HUDEP-2 (cell line): ENCODE data around the gene COL16A1.
A peak's percentile ranks its signal among the peaks of the same experiment; 100 is the strongest.

ENCODE experiments used
- DNase-seq, 76 experiments: peaks; one replicate each; lab custom pipeline; 2025; ENCODE audit not compliant: unreplicated experiment in 76 of 76; lab: John Stamatoyannopoulos, UW

COL16A1 gene

DNA sequence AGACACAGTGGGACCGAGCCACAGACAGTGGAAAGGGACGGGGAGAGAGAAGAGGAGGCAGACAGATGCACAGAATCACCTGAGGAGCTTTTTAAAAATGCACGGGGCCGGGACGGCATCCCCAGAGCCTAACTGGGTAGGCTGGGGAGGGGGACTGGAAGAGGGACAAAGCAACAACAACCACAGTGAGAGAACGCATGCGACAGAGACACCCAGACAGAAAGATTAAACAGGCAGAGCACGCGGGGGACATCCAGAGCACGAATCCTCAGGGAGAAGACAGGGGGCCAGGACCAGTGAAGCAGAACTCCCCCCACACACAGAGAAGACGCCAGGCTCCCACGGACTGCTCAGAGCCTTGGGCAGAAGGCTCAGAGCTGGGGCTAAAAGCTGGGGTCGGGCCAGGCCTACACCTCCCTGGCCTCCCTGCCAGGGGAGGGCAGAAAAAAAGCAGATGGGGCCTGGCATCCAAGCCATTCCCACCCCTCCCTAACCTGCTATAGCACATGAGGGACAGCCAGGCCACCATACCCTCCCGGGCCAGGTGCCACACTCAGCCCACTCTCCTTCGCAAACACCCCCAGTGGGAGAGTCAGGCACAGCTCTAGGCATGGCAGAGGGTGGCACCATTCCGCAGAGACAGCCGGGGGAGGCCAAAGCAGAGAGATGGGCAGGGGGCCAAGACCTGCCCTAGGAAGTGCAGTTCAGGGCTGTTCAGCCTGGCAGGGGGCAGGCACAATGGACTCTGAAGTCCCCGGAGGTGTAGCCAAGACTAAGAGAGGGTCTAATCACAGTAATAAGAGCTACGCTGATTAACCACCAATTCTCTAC lies 29.8 kb upstream of the COL16A1 start:
- DNase-seq, result no peak

DNA sequence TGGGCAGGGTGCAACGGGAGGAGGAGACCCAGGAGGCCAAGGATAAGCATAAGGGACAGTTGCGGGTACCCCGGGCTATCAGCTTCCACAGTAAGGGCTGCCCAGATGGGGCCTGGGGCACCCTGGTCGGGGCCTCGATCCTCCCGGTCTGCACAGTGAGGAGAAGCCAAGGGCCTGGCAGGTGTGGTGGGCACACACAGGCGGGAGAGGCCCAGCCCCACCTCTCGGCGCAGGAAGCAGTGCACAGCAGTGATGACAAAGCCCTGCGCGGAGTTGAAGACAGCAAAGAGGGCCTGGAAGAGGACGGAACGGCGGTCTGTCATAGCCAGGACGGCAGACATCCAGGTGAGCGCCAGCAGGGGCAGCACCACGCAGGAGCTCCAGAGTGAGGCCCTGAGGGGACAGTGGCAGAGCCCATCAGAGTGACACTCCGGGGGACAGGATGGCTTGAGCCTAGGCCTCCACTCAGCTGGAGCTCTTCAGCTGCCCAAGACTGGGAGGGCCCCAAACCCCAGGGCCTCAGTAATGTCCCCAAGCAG lies 29.0 kb upstream of the COL16A1 start:
- DNase-seq, result no peak

DNA sequence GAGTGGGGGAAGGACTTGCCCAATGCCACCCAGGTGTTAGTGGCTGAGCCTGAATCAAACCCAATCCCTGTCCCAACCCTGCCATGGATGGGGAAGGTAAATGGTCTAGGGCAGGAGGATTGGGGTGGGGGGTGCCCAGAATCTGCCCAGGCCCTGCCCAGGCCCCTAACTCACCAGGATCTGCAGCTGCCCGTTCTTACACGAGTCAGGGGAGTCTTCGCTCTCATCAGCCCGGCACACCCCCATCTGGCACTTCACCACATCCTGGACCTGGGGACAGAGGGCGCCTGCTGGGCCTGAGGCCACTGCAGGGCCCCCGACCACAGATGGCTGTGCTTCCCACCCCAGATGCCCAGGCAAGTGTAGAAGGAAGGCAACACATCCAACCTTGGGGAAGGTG lies 28.5 kb upstream of the COL16A1 start:
- DNase-seq, result no peak

DNA sequence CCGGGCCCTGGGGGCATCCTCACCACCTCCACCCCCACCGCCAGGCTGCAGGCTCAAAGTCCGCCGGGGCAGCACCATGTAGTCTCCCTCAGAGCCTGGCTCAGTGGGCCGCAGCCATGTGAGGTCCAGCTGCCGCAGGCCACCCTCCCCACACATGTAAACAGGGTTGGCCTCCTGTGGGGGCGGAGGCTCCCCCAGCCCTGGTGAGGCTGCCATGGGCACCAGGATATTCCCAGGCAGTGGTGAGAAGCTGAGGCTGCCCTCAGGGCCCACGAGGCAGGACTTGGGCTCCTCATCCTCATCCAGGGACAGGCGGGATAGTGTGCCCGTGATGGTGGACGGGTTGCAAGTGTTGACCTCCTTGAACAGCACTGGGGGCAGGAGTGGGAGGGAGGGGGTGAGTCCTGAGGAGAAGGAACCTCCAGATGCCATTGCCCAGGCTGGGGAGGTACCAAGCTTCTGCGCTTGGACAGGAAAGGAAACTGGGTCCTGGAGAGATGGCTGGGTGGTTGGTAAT lies 27.3 kb upstream of the COL16A1 start:
- DNase-seq, result no peak

DNA sequence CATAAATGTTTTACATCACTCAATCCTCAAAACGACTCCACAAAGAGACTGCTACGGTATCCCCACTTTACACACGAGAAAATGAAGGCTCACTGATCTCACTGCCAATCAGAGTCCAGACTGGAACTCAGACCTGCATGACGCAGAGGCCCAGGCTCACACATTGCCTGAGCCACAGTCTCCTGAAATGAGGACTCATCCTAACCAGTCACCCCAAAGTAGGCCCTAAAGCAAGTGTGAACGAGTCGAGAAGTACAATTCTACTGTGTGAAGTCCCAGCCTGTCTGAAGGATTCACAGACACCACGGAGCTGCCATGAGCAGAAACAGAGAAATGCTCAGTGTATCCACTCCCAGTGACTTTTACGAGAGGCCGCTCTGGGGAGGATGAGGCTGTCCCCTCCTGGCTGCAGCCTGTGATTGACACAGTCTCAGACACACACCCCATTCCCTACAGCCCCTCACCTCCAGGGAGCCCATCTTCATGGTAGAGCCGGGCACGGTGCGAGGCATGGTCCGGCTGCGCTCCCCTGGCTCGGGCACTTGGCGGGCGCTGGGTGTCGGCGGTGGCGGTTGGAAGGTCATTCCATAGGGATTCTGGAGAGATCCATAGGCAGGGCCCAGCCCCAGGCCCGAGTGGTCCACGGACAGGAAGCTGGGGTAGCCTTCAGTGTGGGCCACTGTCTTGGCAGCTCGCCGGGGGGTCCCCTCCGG lies 26.7 kb upstream of the COL16A1 start:
- no peak for DNase-seq

DNA sequence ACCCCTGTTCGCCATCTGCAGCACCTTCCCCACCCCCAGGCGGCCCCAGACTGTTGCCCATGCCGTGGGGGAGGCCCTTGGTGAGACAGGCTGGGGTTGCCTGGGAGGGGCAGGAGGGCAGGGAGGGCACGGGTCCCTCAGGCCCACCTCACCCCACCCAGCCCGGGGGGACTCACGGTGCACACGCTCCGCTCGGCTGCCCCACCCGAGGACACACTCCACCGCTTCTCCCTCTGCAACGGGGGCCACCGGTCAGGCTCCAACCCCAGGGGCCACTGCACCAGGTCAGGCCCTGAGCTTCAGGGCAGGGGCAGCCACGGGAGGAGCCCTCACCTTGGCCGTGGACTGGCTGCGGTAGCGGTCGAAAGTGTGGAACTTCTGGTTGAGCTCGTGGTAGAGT lies 24.0 kb upstream of the COL16A1 start:
- no peak for DNase-seq

DNA sequence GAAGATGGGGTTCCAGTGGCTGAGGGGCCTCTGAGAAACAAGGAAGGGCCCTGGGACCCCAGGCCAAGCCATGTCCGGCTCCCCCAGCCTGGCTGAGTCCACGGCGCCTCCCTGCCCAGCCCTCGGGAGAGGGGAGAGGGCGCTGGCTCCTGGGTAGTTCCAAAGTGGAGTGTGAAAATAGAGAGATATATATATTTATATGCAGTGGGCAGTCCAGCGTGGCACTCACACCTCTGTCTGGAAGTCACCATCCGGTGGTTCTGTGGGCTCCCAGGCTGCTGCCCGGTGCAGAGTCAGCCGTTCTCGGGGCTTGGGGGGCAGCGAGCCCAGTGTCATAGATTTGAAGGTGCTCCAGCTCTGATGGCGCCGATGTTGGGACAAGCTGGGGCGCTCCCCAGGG lies 23.4 kb upstream of the COL16A1 start:
- no peak for DNase-seq

DNA sequence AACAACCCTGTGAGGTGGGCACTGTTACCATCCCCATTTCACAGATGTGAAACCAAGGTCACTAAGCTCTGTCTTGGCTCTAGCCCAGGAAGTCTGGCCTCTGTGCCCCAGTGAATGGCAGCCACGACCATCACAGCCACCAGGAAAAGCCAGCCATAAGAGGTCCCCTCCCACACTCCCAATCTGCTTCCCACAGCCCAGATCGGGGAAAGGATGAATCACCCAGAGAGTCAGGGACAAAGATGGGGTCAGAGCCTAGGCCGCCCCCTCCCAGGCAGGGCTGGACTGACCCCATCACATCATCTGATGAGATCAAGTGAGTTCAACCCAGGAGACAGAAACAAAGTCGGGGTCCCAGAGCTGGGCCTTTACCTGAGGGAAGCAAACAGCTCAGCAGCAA lies 22.9 kb upstream of the COL16A1 start:
- no peak for DNase-seq

DNA sequence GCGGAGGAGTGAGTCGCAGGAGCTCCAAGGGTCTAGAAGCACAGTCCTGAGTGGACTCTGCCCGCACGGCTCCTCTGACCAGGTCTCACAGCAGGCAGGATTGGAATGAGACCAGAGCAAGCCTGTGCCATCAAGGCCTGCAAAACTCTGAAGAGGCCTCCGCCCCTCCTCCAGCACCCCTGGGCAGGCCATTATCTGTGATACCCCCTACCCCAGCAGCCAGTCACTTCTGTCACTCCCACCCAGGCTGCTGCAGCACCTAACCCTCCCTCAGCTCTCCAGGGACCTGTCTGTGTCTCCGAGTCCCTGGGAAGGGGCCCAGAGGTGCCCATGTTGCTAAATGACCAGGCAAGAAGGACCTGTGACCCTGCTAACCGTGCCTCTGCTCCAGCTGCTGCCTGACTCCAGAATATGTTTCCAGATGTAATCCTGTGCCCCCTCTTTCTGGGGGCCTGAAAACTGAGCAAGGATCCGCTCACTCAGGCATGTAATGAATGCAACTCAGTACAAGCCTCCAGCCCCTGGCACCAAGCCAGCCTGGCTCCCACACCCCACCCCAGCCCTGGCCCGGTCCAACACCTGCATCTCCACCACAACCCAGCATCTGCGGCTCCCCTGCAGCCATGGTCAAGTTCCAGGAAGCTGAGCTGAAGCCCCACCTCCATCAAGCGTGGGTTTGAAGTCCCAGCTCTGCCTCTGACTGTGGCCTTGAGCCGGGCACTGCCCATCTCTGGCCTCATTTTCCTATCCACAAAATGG lies 22.1 kb upstream of the COL16A1 start:
- no peak for DNase-seq

DNA sequence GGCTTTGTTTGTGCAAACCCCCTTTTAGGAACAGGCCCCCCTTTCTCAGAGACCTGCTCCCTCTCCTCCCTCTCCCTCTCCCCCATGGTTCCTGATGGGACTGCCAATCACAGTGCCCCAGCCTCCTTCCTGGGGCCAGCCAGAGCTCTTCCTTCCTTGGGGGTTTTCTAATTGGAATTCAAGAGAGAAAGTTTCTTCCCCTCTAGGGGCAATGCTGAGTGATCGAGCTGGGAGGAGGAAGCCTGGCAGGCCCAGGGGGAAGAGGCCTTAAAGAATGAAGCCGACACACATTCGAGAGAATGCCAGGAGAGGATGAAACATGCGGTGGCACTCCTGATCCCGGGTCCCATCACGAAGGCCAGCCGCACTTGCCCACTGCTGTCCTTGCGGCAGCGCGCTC lies 21.3 kb upstream of the COL16A1 start:
- DNase-seq, result no peak

DNA sequence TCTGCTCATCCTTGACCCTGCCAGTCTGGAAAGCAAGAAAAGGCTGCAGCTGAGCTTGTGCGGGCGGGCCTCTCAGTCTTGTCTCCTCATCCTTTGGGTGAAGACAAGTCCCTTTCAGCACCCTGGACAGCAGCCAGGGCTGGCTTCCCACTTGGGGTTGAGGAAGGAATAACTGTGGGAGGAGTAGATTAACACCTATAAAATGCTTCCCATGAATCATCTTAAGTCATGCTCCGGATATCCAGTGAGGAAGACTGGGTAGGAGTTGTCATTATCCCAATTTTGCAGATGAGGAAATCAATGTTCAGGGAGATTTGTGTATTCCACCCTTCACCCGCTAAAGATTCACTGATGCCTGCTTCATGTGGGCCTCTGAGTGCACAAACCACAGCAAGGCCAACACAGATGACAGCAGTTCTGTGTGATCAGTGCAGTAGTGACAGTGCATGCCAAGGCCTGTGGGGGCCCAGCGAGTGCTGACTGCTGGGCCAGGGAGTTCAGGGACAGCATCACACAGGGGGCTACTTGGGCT lies 20.1 kb upstream of the COL16A1 start:
- DNase-seq, result peak in 48 of 76 experiments; percentile 8 to 64 (median 30)

DNA sequence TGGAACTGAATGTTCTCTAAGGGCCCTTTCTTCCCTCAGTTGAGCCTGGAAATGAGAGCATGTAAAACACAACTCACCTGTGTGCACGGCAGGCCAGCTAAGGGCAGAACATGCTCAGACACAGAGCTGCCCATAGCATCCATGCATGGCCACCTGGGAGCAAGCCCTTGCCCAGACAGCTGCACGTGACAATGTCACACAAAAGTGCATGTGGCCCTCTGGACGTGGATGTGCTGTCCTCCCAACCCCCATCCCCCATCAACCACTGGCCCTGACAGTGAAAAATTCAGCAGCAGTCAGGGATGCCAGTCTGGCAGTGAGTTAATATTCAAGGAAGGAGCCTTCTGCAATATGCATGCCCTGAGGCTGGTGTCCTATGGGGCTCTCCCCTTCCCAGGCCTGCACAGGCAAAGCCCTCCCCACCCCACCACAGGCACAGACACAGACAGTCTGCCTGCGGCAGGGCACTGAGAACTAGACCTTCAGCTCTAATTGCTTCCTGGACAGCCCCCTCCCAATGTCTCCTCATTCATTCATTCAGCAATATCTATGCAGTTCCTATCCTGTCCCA lies 14.6 kb upstream of the COL16A1 start:
- DNase-seq, result no peak

DNA sequence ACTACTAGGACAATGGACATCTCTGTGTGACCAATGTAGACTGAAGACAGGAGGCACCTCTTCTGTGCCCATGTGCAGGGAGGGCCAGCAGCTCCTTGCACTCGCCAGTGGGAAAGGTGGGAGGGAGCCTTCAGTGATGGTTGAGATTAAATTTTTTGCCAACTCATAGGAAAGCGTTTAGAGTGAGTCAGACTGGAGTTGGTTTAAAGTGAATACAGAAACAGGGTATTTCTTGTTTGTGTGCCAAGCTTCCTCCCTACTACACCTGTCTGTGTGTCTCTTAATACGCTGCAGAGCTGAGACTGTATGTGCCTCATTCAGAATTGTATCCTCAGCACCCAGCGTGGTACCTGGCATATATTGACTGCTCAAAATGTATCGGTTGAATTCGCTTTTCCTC lies 13.5 kb upstream of the COL16A1 start:
- no peak for DNase-seq

DNA sequence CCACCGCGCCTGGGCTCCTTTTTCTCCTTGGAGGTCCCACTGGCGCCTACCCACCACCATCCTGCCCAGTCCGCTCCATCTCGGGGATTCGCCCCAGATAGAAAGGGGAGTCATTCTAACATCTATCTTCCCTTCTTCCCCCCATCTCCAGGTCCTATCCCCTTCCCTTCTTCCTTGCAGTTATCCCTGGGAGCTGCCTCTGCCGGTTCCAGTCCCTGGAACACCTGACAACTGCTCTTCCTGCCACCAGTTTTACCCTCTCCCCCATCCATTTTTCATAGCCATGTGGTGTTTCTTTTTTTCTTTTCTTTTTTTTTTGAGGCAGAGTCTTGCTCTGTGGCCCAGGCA lies 12.0 kb upstream of the COL16A1 start:
- DNase-seq, result no peak

DNA sequence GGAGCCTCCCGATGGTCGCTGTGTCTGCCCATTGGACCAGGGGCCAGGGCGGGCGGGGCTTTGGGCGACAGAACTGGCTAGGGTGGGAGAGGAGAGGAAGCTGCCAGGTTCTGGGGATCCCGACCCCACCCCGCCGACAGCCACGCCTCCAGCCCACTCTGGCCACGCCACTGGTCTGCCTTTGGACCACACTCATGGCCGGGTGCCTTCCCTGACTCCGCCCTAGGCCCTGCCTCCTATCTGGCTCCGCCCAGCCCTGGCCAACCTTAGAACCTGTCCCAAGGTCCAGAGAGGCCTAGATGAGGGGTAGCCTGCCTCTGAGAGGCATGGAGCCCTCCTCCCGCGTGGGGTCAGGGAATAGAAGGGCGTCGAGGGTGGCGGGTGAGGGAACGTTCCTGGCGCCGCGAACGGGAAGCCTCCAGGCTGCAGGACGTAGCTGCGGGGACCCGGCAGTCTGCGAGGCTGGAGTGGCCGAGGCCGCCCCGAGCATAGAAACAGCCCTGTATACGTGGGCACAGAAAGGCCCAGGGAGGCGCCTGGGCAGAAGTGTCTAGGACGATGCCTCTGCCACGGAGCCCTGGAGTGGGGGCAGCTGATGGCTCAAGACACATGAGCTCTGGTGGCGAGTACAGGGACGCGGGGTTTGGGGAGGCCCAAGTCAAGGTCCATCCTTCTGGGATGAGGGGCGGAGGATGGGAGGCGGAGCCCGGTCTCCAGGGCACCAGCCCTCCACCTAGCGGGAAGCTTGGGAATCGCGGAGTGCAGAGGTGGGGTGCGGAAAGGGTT lies 11.5 kb upstream of the COL16A1 start:
- DNase-seq, result peak in 16 of 76 experiments; percentile 3 to 26 (median 13)

DNA sequence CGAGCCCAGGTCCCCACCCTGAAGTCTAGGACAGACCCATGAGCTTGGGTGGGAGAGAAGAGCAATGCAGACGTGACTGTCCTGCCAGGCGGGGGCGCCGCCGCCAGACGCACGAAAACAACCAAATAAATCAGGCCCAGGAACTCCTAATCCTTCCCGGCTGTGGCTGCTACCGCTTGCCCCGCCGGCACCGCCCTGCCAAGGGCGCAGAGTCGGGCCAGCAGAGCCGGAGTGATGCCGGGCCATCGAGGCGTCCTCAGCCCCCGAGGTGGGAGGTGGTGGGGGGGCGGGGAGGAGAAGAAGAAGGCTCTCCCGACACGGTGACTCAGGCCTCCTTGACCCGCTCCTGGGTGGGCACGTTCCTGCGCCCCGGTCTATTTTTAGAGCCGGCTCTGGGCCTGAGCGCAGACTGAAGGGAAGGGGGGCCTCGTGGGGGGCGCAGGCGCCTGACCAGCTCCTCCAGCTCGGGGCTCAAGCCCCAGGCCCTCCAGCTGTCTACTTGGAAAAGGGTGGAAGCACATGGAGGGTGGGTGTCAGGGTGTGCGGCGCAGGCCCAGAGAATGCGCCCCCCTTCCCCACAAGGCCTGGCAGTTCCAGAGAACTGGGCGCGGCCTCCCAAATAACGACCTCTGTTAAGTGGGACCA lies 10.7 kb upstream of the COL16A1 start:
- DNase-seq, result peak in 14 of 76 experiments; percentile 6 to 32 (median 10)

DNA sequence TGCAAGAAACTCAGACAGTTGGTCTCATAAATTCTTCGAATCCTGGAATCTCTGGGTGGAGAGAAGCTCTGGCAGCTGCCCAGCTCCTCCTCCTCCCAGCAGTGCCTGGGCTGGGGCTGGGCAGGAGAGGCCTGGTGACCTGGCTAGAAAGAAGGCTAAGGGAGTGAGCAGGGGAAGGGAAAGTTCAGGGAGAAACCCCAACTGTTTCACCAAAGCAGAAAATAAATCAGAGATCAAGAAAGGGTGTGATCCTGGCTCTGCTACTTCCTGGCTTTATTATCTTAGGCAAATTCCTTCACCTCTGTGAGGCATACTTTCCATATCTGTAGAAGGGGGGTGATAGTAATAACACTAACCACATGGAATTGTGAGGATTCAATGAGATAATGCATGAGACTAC lies 8.8 kb upstream of the COL16A1 start:
- no peak for DNase-seq

DNA sequence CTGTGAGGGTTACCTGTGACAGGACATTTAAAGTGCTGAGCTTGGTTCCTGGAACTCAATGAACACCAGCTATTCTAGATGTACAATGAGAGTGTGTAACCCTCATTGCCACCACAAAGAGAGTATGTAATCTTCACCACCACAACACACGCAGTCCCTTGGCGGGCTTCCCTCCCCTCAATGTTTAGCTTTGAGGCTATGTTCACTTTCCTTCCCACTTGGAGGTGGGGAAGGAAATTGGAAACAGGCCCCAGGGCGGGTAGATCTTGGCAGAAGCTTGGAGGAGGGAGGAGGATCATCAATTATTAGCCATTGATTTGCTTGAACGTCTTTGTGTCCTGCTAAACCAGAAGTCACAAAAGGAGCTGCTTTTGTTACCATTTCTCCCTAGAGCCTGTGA lies 8.3 kb upstream of the COL16A1 start:
- DNase-seq, result no peak

DNA sequence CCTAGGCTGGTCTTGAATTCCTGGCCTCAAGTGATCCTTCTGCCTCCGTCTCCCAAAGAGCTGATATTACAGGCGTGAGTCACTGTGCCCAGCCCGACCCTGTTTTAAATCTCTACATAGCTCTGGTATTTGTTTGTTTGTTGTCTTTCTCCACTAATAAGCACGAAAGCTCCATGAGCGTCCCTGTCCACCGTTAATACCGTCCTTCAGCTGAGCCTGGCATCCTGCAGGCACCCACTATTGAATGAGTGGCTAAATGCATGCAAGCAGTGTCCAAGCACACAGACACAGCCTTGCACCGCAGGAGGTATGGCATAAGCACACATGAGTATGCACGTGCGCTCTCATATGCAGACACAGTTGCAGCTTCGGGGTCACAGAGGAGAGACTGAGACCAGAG lies 4.5 kb upstream of the COL16A1 start:
- no peak for DNase-seq
